C1 segment of cervical spinal cord (tissue), 14 donors: ENCODE results near the gene PLA2G4A.

Experiments
- DNase-seq, 14 donors: peaks; one replicate each; lab custom pipeline; 2025; lab: John Stamatoyannopoulos, UW

The PLA2G4A gene

DNA sequence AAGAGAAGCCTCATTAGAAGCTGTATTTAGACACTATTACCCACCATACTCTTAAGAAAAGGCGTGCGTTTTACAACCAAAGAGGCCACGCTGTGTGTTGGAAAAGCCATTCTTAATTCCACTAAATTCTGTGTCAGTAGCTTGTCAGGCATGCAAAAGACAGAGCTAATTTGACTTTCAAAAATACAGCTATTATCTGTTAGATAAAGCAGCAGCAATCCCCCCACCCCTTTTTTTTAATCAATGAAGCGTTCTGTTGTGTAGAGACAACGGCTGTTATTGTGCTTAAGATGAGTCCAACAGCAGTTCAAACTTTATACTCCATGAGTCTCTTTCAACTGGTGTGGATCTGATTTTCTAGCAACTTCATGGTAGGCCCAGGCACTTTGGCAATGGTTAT is 43.5 kb downstream of the PLA2G4A start:
- DNase-seq = no peak

DNA sequence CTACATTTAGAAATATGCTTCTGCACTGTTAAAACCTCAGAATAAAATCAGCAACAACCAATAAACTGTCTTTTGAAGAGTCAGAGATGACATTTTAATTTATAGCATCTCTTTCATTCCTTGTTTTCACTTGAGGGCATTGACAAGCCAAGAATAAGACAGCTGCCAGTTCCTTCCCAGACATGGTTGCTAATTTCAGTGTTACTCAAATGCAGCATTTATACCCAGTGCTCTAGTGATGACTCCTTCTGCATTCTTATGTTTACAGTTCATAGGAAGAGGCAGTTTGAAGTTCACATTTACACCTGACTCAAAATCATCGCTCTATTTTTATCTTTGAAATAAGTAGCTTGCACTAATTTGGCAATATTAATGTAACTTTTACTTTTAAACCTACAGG is 44.9 kb downstream of the PLA2G4A start:
- no peak for DNase-seq

DNA sequence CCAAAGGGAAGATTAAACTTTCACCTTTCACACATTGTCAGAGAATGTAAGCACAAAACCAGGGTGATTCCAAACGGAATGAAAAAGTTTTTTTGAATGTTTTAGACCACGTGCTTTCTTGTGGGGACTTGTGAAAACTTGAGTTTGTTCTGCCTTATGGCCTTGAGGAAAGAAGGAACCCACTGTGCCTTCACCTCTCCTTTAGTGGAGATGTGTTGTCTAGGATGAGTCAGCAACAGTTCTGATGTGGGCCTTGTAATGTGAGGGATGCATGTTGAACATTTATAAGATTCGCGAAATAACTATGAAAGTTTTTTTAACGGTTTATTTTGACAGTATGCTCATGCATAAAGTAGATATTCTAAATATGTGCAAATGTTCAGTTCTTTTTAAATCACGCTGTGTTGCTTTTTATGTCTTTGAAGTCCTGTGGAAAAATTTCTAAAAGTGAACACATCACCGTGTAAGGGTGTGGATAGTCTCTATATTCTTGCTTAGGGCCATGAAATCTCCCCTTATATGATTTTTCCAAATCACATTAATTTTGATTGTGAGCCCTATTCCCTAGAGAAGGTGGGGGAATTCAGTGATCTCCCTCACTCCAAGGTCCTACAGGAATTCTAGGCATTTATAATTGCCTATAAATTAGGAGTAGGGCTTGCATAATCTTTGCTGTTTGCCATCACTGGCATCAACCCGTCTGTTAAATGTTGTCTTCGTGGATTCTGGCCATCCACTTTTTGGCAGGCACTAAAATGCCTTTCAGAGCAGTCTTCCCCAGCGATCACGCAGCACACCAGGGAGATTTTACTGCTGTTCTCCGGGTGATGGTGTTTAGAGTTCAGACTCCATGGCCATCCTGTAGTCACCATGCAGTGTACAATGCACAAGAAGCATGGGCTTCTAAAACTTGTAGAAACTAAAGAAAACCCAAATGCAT is 47.4 kb downstream of the PLA2G4A start:
- no peak for DNase-seq

DNA sequence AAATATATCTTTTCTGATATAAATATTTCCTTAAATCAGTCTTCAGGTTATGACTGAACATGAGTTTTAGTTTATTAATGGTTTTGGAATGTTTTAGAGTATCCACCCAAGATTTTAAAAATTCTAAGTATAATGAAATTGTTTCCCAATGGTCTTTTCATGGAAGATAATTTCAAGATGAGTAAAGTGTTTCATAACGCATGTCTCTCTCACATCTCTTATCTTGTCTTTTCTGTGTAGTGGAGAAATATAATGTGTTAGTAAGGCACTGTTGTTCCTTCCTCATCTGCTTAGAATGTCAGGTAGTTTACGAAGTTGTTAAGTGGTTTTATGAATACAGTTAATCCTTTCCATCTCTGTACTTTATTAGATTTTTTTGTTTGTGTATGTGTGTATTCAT is 49.6 kb downstream of the PLA2G4A start:
- DNase-seq = no peak

DNA sequence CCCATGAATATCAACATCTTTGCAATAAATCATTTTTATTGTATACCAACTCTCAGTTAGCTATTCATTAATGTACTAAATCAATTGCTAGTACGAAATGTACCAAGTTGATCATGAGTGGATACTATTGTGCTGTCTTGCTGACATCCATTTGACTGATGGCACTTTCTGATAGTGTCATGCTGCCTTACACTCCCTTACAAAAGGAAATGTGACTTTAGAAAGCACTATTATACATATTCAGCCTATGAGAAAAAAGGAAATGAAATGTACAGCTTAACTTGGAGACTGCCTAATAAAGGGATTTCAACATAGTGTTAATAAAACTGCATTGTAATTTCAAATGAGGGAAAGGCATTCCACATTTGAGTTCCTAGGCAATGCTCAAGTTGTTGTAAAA is 52.2 kb downstream of the PLA2G4A start:
- no peak for DNase-seq

DNA sequence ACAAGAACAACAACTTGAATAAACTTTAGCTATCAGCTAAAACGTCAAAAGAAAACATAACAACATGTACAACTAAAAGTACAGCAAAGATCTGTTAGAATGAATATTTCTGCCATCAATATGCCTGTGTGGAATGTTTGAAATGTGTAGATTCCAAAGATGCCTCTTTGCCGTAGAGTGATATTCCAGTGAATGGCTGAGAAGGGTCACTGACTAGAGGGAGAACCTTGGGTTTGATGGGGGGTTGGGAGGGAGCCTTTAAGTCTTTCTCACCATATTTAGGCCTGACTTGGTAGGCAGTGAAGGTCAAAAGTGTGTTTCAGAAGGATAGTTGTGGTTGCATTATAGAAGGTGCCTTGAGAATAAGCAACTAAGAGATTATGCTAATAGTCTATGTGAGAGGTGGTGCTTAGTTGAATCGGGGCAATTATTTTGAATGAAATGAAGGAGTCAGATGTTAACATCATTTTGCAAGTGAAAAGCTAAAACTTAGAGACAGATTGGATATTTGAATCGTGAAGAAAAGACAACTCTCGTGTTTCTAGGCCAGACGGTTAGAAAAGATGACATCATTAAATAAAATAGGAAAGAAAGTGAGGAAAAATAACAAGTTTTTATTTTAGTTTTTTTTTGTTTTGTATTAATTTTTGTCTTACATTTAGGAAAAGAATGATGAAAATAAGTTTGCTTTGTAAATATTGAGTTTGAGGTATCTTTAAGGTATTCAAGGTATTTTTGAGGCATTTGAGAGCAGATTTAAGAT is 53.8 kb downstream of the PLA2G4A start:
- no peak for DNase-seq

DNA sequence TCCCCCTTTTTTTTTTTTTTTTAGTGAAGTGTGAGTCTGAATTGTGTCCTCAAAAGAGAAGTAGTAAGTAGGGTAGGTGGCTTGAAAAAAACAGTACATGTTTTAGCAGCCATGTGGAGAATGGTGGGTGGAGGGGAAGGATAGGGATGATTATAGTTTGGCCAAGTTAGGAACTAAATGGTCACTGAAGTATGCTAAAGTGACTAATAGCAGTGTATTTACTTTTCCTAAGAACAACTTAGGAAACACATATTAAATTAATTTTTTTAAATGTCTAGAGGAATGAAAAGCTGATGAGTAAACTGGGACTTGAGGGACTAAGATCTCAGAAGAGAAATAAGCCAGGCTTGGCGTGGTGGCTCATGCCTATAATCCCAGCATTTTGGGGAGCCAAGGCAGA is 55.5 kb downstream of the PLA2G4A start:
- no peak for DNase-seq

DNA sequence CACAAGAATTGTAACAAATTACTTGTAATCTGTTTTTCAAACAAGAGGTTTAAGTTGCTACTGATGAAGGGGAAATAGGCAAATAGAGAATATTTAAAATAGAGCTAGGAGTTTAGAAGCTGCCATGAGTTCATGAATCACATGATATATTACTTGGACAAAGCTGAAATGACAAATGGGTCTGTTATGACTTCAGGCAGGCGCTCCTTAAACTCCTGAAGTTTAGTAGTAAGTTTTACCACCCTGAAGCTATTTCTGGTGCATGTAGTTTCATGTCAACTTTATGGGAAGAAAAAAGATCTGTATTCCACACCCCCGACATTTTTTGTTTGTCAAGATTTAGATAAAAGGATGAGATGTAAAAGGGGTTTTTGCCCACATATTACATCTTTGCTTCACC is 58.5 kb downstream of the PLA2G4A start:
- no peak for DNase-seq

DNA sequence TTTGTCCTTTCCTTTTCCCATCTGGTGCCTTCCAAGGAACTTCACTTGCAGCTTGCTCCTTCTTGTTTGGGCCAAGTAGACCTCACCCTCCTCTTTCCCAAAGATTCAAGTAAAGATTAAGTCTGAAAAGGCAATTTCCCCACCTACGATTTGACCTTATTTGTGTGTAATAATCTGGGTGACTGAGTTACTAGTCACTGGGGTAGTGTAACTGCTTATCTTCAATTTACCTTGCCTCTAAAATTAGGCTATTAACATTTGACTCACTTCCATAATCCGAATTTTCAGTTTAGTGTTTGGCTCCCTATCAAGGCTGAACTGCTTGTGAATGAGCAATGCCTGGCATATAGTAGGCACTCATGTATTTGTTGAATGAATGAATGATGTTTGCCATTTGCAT is 59.6 kb downstream of the PLA2G4A start:
- no peak for DNase-seq

DNA sequence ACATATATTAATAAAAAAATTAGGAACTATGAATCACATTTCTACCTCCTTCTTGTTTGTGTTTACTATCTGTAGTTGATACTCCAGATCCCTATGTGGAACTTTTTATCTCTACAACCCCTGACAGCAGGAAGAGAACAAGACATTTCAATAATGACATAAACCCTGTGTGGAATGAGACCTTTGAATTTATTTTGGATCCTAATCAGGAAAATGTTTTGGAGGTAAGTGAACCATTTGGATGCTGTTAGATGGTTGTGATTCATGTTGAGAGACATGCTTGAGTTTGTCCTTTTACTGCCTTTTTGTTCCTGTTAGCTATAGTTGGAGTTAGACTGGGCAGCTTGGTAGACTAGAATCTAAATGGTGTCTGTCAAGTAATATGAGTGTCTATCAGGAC is 64.2 kb downstream of the PLA2G4A start:
- no peak for DNase-seq

DNA sequence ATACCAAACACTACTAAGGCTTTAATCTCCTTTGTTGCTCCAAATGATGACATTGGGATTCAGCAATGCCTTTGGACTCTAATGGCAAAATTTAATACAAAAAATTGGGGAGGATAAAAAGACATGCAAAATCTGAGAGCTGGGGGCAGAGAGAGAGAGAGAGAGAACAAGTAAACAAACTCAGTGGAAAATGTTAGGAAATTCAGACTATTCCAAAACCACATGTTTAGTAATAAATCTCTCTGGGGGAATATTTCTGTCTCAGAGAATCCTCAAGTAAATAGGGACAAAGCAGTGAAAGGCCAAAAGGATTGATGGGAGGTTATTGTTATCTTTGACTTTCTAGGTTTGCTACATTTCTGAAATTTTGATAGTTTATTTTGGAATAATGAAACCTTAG is 65.7 kb downstream of the PLA2G4A start:
- DNase-seq = no peak

DNA sequence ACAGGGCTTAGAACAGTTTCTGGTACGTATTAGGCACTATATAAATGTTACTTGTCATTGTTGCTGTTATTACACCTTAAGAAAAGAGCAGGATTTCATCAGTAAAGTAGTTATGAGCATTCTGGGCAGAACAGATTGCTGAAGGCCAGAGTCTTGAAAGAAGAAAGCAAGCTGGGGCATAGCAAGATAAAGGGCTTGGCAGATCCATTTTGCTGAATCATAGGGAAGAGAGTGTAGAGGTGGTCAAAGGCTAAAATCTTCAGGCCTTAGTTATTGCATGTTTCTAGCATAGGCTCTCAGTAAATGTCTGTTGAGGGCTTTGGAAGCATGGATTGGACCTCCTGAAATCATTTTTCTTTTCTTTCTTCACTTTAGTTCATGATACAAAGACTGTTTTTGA is 67.5 kb downstream of the PLA2G4A start:
- no peak for DNase-seq

DNA sequence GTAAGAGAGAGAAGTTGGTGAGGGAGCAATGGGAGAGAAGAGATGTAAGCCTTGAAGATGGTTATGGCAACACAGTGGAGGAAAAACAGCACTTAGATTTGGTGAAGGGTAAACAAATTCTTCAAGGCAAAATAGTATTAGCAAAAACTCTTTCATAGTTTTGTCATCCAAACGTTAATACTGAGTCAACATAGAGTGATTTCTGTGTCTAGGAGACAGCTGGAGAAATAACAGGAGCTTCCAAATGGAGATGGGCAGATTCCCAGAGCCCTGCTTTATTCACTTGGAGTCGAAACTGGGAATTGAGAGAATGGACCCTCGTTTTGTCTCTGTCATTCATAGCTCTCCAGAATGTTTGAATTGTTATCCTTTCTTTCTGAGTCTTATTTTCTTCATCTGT is 68.3 kb downstream of the PLA2G4A start:
- DNase-seq = no peak

DNA sequence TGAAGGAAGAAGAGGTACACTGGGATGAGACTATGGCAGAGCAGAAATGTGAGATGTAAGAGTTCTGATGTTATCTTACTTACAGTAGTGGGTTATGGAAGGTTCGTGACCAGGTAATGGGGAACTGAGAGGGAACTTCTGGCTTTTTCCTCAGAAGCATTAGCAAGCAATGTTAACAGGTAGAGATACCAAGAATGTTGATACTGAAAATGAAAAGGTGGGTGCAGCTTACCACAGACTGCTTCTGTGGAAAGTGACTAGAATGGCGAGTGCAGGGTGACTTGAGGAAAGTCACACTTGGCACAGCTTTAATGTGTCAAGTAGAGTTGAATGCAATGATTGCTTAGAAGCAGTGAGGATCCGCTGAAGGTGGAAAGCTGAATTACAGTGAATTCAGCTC is 70.8 kb downstream of the PLA2G4A start:
- DNase-seq = no peak

DNA sequence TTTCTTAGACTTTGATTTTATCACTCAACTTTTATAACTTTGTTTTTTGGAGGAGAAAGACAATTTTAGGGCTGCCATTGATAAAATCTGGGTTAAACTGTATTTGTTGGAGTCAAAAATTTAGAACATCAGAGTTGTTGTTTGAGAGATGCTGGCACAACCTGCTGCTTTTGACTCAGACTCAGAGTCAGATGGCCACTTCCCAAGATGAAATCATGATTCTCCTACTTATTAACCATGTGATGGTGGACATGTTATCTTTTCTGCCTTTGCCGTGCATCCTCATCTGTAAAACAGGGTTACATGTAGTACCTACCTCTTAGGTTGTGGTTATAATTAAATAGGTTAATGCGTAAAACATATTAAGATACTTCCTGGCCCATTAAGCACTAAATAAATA is 71.2 kb downstream of the PLA2G4A start:
- no peak for DNase-seq

DNA sequence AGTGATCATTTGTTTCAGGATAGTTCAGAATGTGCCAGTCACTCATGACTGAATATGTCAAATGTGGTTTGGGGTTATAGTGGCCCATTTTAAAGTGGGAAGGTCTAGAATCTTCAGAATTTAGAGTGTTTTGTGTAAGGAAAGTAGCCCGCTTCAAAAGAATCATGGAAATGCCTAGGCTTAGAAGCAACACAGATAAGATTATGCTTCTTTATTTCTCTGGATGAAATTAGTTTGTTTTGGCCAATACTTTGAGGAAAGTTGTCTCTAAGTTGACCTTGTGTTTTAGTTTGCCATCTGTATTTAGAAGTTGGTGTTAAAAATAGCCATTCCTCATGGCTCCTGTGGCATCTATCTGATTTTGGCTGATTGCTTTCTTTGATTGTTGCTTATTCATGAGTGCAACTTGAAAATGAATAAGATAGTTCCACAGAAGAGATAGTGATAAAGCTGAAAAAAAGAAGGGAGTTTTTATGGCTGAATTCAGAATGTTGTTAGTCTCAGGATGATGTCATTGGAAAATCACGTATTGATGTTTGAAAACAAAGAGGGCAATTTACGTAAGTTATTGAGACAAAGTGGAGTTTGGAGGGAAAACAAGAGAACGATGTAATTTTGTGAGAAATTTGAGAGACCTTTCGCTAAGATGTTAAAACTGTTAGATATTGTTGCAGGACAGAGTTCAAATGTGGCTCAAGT is 71.9 kb downstream of the PLA2G4A start:
- DNase-seq = no peak

DNA sequence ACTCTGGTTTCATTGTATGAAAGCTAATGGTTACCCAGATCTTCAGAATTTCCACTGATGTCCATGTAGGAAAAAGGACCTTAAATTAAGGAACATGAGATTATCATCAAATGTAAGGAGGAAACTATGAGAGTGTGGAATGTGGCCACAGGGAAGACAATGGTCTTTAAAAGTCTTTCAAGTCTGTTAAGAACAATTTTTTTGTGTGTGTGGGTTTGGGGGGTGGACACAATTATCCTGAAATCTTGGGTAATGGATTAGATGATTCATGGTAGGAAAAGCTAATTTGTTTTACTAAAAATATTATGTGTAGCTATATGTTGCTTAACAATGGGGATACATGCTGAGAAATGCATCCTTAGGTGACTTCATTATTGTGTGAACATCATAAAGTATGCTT is 72.9 kb downstream of the PLA2G4A start:
- no peak for DNase-seq

DNA sequence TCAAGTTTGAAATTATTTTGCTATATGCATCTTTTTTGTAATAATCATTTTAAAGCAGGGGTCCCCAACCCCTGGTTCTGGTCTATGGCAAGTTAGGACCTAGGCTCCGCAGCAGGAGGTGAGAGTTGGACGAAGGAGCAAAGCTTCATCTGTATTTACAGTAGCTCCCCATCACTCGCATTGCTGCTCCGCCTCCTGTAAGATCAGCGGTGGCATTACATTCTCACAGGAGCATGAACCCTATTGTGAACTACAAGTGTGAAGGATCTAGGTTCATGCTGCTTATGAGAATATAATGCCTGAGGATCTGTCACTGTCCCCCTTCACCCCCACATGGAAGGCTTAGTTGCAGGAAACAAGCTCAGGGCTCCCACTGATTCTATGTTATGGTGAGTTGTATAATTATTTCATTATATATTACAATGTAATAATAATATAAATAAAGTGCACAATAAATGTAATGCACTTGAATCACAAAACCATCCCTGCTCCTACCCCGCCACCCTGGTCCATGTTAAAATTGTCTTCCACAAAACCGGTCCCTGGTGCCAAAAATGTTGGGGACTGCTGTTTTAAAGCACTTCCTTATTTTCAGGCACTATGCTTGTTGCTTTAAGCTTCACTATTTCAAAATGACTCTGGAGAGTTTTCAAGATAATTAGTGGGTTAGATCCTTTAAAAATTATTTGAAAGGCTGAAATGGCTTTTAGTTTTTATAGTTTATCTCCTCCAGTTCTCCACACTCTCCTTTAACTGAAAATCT is 74.8 kb downstream of the PLA2G4A start:
- DNase-seq = no peak

DNA sequence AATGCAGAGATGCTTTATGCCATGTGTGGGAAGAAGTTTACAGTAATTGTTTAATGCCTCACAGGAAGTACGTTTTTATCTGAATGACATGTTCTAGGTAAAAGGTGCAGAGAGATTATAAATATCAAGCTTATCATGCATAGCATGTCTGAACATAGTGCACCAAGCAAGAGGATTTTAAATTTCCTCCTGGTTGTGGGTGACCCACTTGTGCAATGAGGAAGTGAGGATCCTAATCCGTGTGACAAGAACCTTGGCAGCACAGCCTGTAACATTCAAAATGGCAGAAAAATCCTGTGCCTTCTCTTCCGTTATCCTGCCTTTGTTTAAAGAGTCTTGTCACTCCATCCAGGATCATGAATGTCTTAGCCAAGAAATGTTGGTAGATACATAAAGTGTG is 75.6 kb downstream of the PLA2G4A start:
- no peak for DNase-seq

DNA sequence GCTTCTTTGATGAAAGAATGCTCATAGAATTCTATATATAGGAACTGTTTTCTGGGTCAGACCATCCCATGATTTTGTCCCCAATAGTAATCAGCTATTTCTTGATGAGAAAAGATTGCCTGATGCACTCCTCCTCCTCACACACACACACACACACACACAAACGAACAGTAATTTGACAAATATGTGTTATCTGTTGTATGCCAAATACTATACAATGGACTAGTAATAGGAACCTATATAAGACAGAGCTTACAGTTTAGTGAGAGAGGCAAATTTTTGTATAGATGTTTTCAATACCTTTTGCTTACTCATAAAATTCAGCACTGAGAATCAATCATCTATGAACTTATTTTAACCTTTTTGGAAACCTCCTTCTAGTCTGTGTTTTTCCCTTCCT is 76.8 kb downstream of the PLA2G4A start:
- no peak for DNase-seq

DNA sequence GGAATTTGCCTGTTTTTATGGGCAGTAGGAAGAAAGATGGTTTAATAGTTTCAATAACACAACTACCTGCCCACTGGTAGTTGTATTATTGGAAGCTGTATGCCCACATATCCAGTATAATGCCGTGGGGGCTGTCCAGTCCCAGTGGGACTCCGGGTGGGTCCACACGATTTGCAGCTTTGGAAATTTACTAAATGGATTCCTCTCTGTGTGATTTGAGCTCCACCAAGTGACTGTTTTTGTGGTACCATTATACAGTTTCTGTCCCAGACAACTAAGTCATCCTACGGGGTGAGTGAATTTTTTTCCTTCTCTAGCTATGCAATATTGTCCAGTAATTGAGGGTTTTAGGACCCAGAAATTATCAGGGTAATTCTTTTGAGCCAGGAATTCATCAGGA is 86.8 kb downstream of the PLA2G4A start:
- no peak for DNase-seq
